K562 (cell line): Measurements from ENCODE around the gene MYLK4. TPM values are rescaled to one million over a fixed set of nuclear protein-coding genes. Genes with fewer than 3 reads are reported as not detected.

ENCODE experiments used
- ATAC-seq: fragments of 200-7000 bp; cut with Tn5 transposase; 3 replicates; pipeline ENCODE4 v1.9.1; 2020; ENCODE audit warnings: moderate library complexity
- BruUV-seq: library from RNA; stranded (reverse); fragments of 400-500 nt; replicated peaks from 2 replicates; lab custom pipeline; 2021; lab: Mats Ljungman, UMichigan
- CTCF ChIA-PET: fragments of 300-600 bp; formaldehyde crosslinking; extraction: SDS; loops from one replicate; lab custom pipeline; 2021; ENCODE audit warnings: low intra/inter-chr PET ratio; lab: Yijun Ruan, JAX
- POLR2A ChIA-PET: fragments of 300-600, 350-650 bp; sonication (Branson Sonifier 250); formaldehyde crosslinking; extraction: SDS; loops from one replicate; lab custom pipeline; 2021; ENCODE audit warnings: antibody characterized with exemption, inconsistent platforms; lab: Yijun Ruan, JAX
- DNase-seq, 4 experiments: peaks; one replicate each; pipeline versions ENCODE4 v3.0.0 to v3.0.0-alpha.2; 2011 to 2018; ENCODE audit warnings: low spot score in 3 of 4, mixed read lengths in 3 of 4; ENCODE audit errors: extremely low read depth in 1 of 4
- FAIRE-seq: peaks from 2 replicates; lab custom pipeline; 2011; peaks lifted over from hg19 to GRCh38; lab: Jason Lieb, UNC
- H2AFZ ChIP-seq: 2 replicates; pipeline ENCODE4 v1.6.0; 2011; ENCODE audit warnings: low read depth, low read length, control low read depth, inconsistent platforms
- H3K27ac ChIP-seq: fragments of 200-600 bp; 3 replicates; pipeline ENCODE4 v1.8.0; 2011; ENCODE audit warnings: low read depth, mild to moderate bottlenecking, control low read depth, inconsistent platforms, low read length, moderate library complexity, mixed read lengths; ENCODE audit errors: extremely low read depth
- H3K27me3 ChIP-seq, 2 experiments: fragments of 300-600 bp in 1 of 2; 2 replicates in 1 of 2; 3 replicates in 1 of 2; pipeline versions ENCODE4 v1.6.0 to v1.8.0; 2011; ENCODE audit warnings: inconsistent platforms in 2 of 2, low read length in 2 of 2, mild to moderate bottlenecking in 1 of 2, mixed read lengths in 1 of 2, moderate library complexity in 1 of 2; ENCODE audit not compliant: control insufficient read depth in 2 of 2, insufficient read depth in 2 of 2
- H3K36me3 ChIP-seq: fragments of 300-600 bp; 3 replicates; pipeline ENCODE4 v1.8.0; 2011; ENCODE audit warnings: mild to moderate bottlenecking, low read length, inconsistent platforms; ENCODE audit not compliant: control insufficient read depth, insufficient read depth
- H3K4me1 ChIP-seq, 2 experiments: fragments of 200-600 bp in 1 of 2; replicated peaks in 1 of 2; 2 replicates in 1 of 2; 3 replicates in 1 of 2; pipeline versions ENCODE4 v1.5.1 to v1.8.0; 2011; ENCODE audit warnings: inconsistent platforms in 2 of 2, low read length in 2 of 2, mild to moderate bottlenecking in 1 of 2, mixed read lengths in 1 of 2, moderate library complexity in 1 of 2; ENCODE audit not compliant: control insufficient read depth in 2 of 2, insufficient read depth in 2 of 2
- H3K4me2 ChIP-seq: 2 replicates; pipeline ENCODE4 v1.6.1; 2011; ENCODE audit warnings: low read length, control low read depth, inconsistent platforms, mixed read lengths; ENCODE audit not compliant: insufficient read depth
- H3K4me3 ChIP-seq: fragments of 200-600 bp; sonication (generic), shearing (Covaris generic); 2 replicates; pipeline ENCODE4 v1.5.1; 2016; ENCODE audit warnings: control low read depth, inconsistent platforms
- H3K79me2 ChIP-seq: fragments of 200-600 bp; 3 replicates; pipeline ENCODE4 v1.8.0; 2011; ENCODE audit warnings: low read length, inconsistent platforms; ENCODE audit not compliant: control insufficient read depth, insufficient read depth
- H3K9ac ChIP-seq, 2 experiments: 2 replicates each; pipeline versions ENCODE4 v1.6.0 to v1.6.1; 2011; ENCODE audit warnings: low read depth in 2 of 2, low read length in 2 of 2, control low read depth in 1 of 2, inconsistent platforms in 1 of 2, mild to moderate bottlenecking in 1 of 2, mixed read lengths in 1 of 2; ENCODE audit not compliant: insufficient read depth in 1 of 2
- H3K9me1 ChIP-seq: one replicate; pipeline ENCODE4 v1.6.0; 2011; ENCODE audit warnings: inconsistent platforms, mild to moderate bottlenecking, low read length, moderate library complexity; ENCODE audit not compliant: control insufficient read depth, insufficient read depth
- H3K9me3 ChIP-seq: replicated peaks from 2 replicates; pipeline ENCODE4 v1.5.1; 2011; ENCODE audit warnings: low read depth, low read length, inconsistent platforms; ENCODE audit not compliant: control insufficient read depth, insufficient read depth
- H4K20me1 ChIP-seq: replicated peaks from 2 replicates; pipeline ENCODE4 v1.6.1; 2011; ENCODE audit warnings: low read length, inconsistent platforms, mixed read lengths; ENCODE audit not compliant: control insufficient read depth, insufficient read depth
- CBFB ChIP-seq: sonication (generic); formaldehyde crosslinking; IDR thresholded peaks from 2 replicates; pipeline ENCODE4 v1.4.0; 2020; ENCODE audit warnings: mild to moderate bottlenecking, missing genetic modification reagents
- HEY1 ChIP-seq: fragments of 250-450 bp; sonication (Bioruptor Pico); IDR thresholded peaks from 2 replicates; pipeline ENCODE4 v1.5.0; 2020; ENCODE audit warnings: mild to moderate bottlenecking, moderate library complexity, borderline replicate concordance
- KLF10 ChIP-seq: fragments of 250-450 bp; sonication (Bioruptor Pico); IDR thresholded peaks from 2 replicates; pipeline ENCODE4 v1.6.1; 2021; ENCODE audit warnings: matching md5 sums
- MEIS2 ChIP-seq: fragments of 450-650 bp; IDR thresholded peaks from 2 replicates; pipeline ENCODE4 v1.6.1; 2014; ENCODE audit warnings: mild to moderate bottlenecking; ENCODE audit not compliant: partially characterized antibody
- MYBL2 ChIP-seq, 2 experiments: fragments of 450-650 bp in 1 of 2; sonication (generic) in 1 of 2; formaldehyde crosslinking in 1 of 2; IDR thresholded peaks; 2 replicates each; pipeline versions ENCODE4 v1.6.1 to v1.8.1; 2017 to 2022; ENCODE audit warnings: borderline replicate concordance in 1 of 2, inconsistent platforms in 1 of 2, low read depth in 1 of 2, mild to moderate bottlenecking in 1 of 2, missing genetic modification reagents in 1 of 2, moderate library complexity in 1 of 2
- NR2C2 ChIP-seq, 2 experiments: fragments of 200-800 bp in 1 of 2; sonication (Bioruptor generic) in 1 of 2; sonication (generic) in 1 of 2; formaldehyde crosslinking in 1 of 2; IDR thresholded peaks; 2 replicates each; pipeline versions ENCODE4 v1.6.1 to v1.8.0; 2016 to 2022; ENCODE audit warnings: mild to moderate bottlenecking in 1 of 2, missing compliant biosample characterization in 1 of 2, missing genetic modification characterization in 1 of 2, missing genetic modification reagents in 1 of 2
- RAD51 ChIP-seq: fragments of 450-650 bp; IDR thresholded peaks from 2 replicates; pipeline ENCODE4 v1.7.1; 2016; ENCODE audit warnings: low read depth, mild to moderate bottlenecking, borderline replicate concordance
- RFX5 ChIP-seq: IDR thresholded peaks from 2 replicates; pipeline ENCODE4 v1.6.1; 2011; ENCODE audit warnings: low read depth, mild to moderate bottlenecking, improper control_type of control experiment, low read length
- SIN3B ChIP-seq: fragments of 450-650 bp; IDR thresholded peaks from 2 replicates; pipeline ENCODE4 v1.6.1; 2017; ENCODE audit warnings: low read depth, mild to moderate bottlenecking, moderate library complexity
- SMARCE1 ChIP-seq: fragments of 450-650 bp; IDR thresholded peaks from 2 replicates; pipeline ENCODE4 v1.7.1; 2016; ENCODE audit warnings: mild to moderate bottlenecking
- XRCC5 ChIP-seq: fragments of 200-400 bp; formaldehyde crosslinking; IDR thresholded peaks from 2 replicates; pipeline ENCODE4 v1.6.1; 2017; ENCODE audit warnings: low read depth, mild to moderate bottlenecking, low read length
- ZBTB17 ChIP-seq: fragments of 450-650 bp; formaldehyde crosslinking; IDR thresholded peaks from 2 replicates; pipeline ENCODE4 v1.4.0; 2020; ENCODE audit warnings: mild to moderate bottlenecking
- ZC3H4 ChIP-seq: sonication (generic); formaldehyde crosslinking; IDR thresholded peaks from 2 replicates; pipeline ENCODE4 v1.9.0; 2021; ENCODE audit warnings: missing genetic modification reagents, borderline replicate concordance
- ZNF121 ChIP-seq: sonication (generic); formaldehyde crosslinking; conservative IDR thresholded peaks from 2 replicates; pipeline ENCODE4 v1.8.0; 2022; ENCODE audit warnings: missing genetic modification reagents
- WGBS: fragments of 100-300 bp; shearing (Covaris generic); methylation state at CpG from one replicate; pipeline ENCODE4 v1.1.6; 2016; ENCODE audit warnings: low coverage, mixed read lengths; ENCODE audit not compliant: insufficient coverage; ENCODE audit errors: missing lambda C conversion rate; 5-methylcytosine and 5-hydroxymethylcytosine counted together
- in situ Hi-C: fragments of 300-500 bp; cut with MboI; formaldehyde crosslinking; loops from 4 replicates; pipeline ENCODE4 v1.15.0; 2018; ENCODE audit warnings: inconsistent platforms, mixed read lengths
- intact Hi-C: fragments of 100-400 bp; cut with micrococcal nuclease; formaldehyde crosslinking; loops from 2 replicates; pipeline ENCODE4 v1.14.2; 2022
- polyA plus RNA-seq, 8 experiments: library from polyadenylated mRNA; depleted of rRNA in 4 of 8; stranded (reverse) in 5 of 8; unstranded in 3 of 8; fragments of >200 nt; fragmentation: Nextera tagmentation in 2 of 8; fragmentation: Illumina TruSeq in 1 of 8; extraction: Ambion mirVana in 2 of 8; extraction: Trizol in 1 of 8; gene quantifications; 2 replicates each; pipeline versions ENCODE4 v1.2.1 to v1.2.3, GENCODE V29; 2011 to 2014; ENCODE audit warnings: inconsistent platforms in 1 of 8, missing spikeins in 1 of 8
- total RNA-seq, 7 experiments: library from RNA; depleted of rRNA in 6 of 7; stranded (reverse); fragments of >200 nt in 6 of 7; fragmentation: Illumina TruSeq in 2 of 7; extraction: Trizol in 2 of 7; gene quantifications; 2 replicates each; pipeline versions ENCODE4 v1.2.1 to v1.2.3, GENCODE V29; 2011 to 2021; ENCODE audit warnings: low replicate concordance in 1 of 7
- TF ChIP-seq, protein P1 (sequence below): fragments of 250-450 bp; sonication (Bioruptor Pico); IDR thresholded peaks from 2 replicates; pipeline ENCODE4 v1.4.0; 2020; ENCODE audit warnings: mild to moderate bottlenecking, moderate library complexity
- TF ChIP-seq, protein P2 (sequence below): IDR thresholded peaks from 2 replicates; pipeline ENCODE4 v1.6.1; 2011; ENCODE audit not compliant: insufficient read length; ENCODE audit errors: extremely low read depth
- TF ChIP-seq, protein P3 (sequence below): sonication (generic); formaldehyde crosslinking; IDR thresholded peaks from 2 replicates; pipeline ENCODE4 v1.4.0; 2020; ENCODE audit warnings: mild to moderate bottlenecking, missing genetic modification reagents

MYLK4 gene
- total and polyA plus RNA-seq, 9 of the 15 experiments (the other 6 are each of a cell fraction or from before 2014, with no cell fraction given), result 0.01 to 0.15 (median 0.06) TPM

DNA sequence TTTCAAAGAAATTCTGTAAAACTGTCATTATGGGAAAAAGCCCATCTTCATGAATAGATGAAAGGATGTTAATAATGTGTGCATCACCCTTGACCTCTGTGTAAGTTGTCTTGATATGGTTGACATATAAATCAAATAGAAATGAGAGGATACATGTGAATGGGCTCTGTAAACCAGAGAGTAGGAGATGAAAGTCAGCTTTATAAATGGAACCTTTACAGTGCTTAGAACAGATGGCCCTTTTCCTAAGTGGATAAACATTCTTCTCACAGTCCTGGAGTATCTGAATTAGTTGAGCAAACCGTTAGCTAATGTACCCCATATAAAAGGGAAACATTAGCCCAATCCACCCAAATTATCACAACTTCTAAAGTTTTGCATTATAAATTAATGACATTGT is 57.5 kb downstream of the MYLK4 start:
- H3K9me1 ChIP-seq, result no peaks in the 10 kb centered on the region
- intact Hi-C loops, result loop anchor here (10.0 kb wide), 1 partner anchor 478 kb away; no protein-coding TSS in a partner anchor
- H3K27ac ChIP-seq, result no peak overlapping the region
- no peak for FAIRE-seq
- in situ Hi-C loops, result no loop called here
- WGBS, result 0% methylated on average over 1 of the region's 1 CpG
- no peak overlapping the region for H3K4me3 ChIP-seq
- H3K36me3 ChIP-seq, result no peaks in the 10 kb centered on the region
- H3K4me1 ChIP-seq, result no peaks in the 10 kb centered on the region
- H3K27me3 ChIP-seq, result peaks cover 49 to 52% of the 10 kb centered on the region in 2 experiments
- no peak overlapping the region for H2AFZ ChIP-seq
- H3K9me3 ChIP-seq, result no peaks in the 10 kb centered on the region
- no peak for ATAC-seq
- no peak overlapping the region for H3K9ac ChIP-seq
- CTCF ChIA-PET, result interaction anchor here (1.7 kb wide), 1 partner anchor 1089 kb away, joined by 5 read pairs; no protein-coding TSS in a partner anchor
- POLR2A ChIA-PET, result interaction anchor here (1.1 to 1.5 kb wide), 3 partner anchors 11 to 114 kb away, joined by 3 to 4 read pairs (median 3); no protein-coding TSS in a partner anchor
- no peak overlapping the region for H3K4me2 ChIP-seq
- no peaks in the 10 kb centered on the region for H4K20me1 ChIP-seq
- no peak for DNase-seq
- no peaks in the 10 kb centered on the region for H3K79me2 ChIP-seq
- BruUV-seq, result no TSS peak
- TF ChIP-seq, protein P1, sequence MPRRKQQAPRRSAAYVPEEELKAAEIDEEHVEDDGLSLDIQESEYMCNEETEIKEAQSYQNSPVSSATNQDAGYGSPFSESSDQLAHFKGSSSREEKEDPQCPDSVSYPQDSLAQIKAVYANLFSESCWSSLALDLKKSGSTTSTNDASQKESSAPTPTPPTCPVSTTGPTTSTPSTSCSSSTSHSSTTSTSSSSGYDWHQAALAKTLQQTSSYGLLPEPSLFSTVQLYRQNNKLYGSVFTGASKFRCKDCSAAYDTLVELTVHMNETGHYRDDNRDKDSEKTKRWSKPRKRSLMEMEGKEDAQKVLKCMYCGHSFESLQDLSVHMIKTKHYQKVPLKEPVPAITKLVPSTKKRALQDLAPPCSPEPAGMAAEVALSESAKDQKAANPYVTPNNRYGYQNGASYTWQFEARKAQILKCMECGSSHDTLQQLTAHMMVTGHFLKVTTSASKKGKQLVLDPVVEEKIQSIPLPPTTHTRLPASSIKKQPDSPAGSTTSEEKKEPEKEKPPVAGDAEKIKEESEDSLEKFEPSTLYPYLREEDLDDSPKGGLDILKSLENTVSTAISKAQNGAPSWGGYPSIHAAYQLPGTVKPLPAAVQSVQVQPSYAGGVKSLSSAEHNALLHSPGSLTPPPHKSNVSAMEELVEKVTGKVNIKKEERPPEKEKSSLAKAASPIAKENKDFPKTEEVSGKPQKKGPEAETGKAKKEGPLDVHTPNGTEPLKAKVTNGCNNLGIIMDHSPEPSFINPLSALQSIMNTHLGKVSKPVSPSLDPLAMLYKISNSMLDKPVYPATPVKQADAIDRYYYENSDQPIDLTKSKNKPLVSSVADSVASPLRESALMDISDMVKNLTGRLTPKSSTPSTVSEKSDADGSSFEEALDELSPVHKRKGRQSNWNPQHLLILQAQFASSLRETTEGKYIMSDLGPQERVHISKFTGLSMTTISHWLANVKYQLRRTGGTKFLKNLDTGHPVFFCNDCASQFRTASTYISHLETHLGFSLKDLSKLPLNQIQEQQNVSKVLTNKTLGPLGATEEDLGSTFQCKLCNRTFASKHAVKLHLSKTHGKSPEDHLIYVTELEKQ (CRISPR knock-in tag), result no peak
- no peak for TF ChIP-seq SIN3B
- TF ChIP-seq HEY1 (CRISPR knock-in tag), result no peak
- no peak for TF ChIP-seq NR2C2 (CRISPR knock-in tag; IDR thresholded peaks at IDR 0.05)
- no peak for TF ChIP-seq NR2C2 (tag; IDR thresholded peaks at IDR 0.05)
- no peak for TF ChIP-seq SMARCE1
- TF ChIP-seq CBFB (CRISPR knock-in tag), result no peak
- no peak for TF ChIP-seq ZBTB17
- no peak for TF ChIP-seq KLF10 (CRISPR knock-in tag)
- no peak for TF ChIP-seq MEIS2
- TF ChIP-seq MYBL2 (IDR thresholded peaks at IDR 0.05; ENCODE audit: low read depth), result no peak
- TF ChIP-seq MYBL2 (CRISPR knock-in tag; IDR thresholded peaks at IDR 0.05; ENCODE audit: borderline replicate concordance), result no peak
- TF ChIP-seq RFX5, result no peak
- no peak for TF ChIP-seq ZNF121 (CRISPR knock-in tag)
- TF ChIP-seq RAD51, result no peak
- TF ChIP-seq ZC3H4 (CRISPR knock-in tag), result no peak
- TF ChIP-seq XRCC5, result no peak
- TF ChIP-seq, protein P2, sequence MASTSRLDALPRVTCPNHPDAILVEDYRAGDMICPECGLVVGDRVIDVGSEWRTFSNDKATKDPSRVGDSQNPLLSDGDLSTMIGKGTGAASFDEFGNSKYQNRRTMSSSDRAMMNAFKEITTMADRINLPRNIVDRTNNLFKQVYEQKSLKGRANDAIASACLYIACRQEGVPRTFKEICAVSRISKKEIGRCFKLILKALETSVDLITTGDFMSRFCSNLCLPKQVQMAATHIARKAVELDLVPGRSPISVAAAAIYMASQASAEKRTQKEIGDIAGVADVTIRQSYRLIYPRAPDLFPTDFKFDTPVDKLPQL, result no peak
- TF ChIP-seq, protein P3, sequence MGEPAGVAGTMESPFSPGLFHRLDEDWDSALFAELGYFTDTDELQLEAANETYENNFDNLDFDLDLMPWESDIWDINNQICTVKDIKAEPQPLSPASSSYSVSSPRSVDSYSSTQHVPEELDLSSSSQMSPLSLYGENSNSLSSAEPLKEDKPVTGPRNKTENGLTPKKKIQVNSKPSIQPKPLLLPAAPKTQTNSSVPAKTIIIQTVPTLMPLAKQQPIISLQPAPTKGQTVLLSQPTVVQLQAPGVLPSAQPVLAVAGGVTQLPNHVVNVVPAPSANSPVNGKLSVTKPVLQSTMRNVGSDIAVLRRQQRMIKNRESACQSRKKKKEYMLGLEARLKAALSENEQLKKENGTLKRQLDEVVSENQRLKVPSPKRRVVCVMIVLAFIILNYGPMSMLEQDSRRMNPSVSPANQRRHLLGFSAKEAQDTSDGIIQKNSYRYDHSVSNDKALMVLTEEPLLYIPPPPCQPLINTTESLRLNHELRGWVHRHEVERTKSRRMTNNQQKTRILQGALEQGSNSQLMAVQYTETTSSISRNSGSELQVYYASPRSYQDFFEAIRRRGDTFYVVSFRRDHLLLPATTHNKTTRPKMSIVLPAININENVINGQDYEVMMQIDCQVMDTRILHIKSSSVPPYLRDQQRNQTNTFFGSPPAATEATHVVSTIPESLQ, result no peak
